ENCODE data around the gene UTP20.

DNA sequence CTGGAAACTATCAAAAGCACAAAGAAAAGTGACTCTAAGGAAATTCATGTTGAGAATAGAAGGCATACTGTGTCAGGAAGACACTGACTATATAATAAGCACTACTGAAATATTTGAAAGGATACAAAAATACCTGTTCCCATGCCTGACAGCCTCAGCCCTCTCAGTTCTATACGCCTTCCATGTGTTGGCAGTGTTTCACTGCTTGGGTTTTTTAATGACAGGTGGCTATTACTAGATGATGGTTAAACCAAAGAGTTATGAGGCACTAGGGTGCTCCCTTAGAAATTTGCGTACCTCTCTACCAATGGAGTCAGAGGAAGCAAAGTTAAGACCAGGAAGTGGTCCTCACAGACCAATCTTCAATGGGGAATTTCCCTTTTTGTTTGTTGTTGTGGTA, 44.2 kb upstream of the UTP20 start:
- TF ChIP-seq, protein P1, sequence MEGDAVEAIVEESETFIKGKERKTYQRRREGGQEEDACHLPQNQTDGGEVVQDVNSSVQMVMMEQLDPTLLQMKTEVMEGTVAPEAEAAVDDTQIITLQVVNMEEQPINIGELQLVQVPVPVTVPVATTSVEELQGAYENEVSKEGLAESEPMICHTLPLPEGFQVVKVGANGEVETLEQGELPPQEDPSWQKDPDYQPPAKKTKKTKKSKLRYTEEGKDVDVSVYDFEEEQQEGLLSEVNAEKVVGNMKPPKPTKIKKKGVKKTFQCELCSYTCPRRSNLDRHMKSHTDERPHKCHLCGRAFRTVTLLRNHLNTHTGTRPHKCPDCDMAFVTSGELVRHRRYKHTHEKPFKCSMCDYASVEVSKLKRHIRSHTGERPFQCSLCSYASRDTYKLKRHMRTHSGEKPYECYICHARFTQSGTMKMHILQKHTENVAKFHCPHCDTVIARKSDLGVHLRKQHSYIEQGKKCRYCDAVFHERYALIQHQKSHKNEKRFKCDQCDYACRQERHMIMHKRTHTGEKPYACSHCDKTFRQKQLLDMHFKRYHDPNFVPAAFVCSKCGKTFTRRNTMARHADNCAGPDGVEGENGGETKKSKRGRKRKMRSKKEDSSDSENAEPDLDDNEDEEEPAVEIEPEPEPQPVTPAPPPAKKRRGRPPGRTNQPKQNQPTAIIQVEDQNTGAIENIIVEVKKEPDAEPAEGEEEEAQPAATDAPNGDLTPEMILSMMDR (IDR thresholded peaks at IDR 0.05), result no peak
- TF ChIP-seq POLR2A (IDR thresholded peaks at IDR 0.05), result no peak
